HCT116 (cell line): ENCODE results near the gene MBD3L1. TPM values are rescaled to one million over a fixed set of nuclear protein-coding genes. Genes with fewer than 3 reads are reported as not detected.

Source experiments
- ATAC-seq: fragments of 200-7000 bp; cut with Tn5 transposase; 2 replicates; pipeline ENCODE4 v1.9.1; 2020; ENCODE audit warnings: mild to moderate bottlenecking, moderate library complexity
- BruUV-seq: library from RNA; stranded (reverse); fragments of 400-500 nt; replicated peaks from 2 replicates; lab custom pipeline; 2021; lab: Mats Ljungman, UMichigan
- CTCF ChIA-PET: fragments of 300-600 bp; sonication (Branson Sonifier 250); formaldehyde crosslinking; loops from one replicate; lab custom pipeline; 2021; ENCODE audit warnings: antibody characterized with exemption; lab: Charles Lee
- POLR2A ChIA-PET: fragments of 300-600, 350-600 bp; sonication (Branson Sonifier 250); formaldehyde crosslinking; loops from one replicate; lab custom pipeline; 2021; ENCODE audit warnings: antibody characterized with exemption; lab: Charles Lee
- RAD21 ChIA-PET, 2 experiments: fragments of 300-600 bp; sonication (Branson Sonifier 250); formaldehyde crosslinking; loops; one replicate each; lab custom pipeline; 2023; ENCODE audit warnings: low total read pairs in 2 of 2; ENCODE audit not compliant: uncharacterized antibody in 2 of 2, unreplicated experiment in 2 of 2, low non-redundant PET in 1 of 2; lab: Charles Lee
- DNase-seq: peaks from one replicate; pipeline ENCODE4 v3.0.0-alpha.2; 2010; ENCODE audit warnings: low read depth, low spot score
- H2AFZ ChIP-seq: fragments of 200-600 bp; shearing (Covaris generic), sonication (generic); 2 replicates; pipeline ENCODE4 v1.6.1; 2017; ENCODE audit warnings: low read depth, mixed run types, mixed read lengths, antibody characterized with exemption, low read length; ENCODE audit not compliant: poor library complexity, severe bottlenecking
- H3K27ac ChIP-seq: 2 replicates; pipeline ENCODE4 v1.5.1; 2012; ENCODE audit warnings: low read depth, low read length
- H3K27me3 ChIP-seq: fragments of 200-600 bp; sonication (generic); 2 replicates; pipeline ENCODE4 v1.6.1; 2016; ENCODE audit warnings: mixed run types, low read length, mixed read lengths; ENCODE audit not compliant: insufficient read depth
- H3K36me3 ChIP-seq, 2 experiments: fragments of 200-500 bp in 1 of 2; fragments of 200-600 bp in 1 of 2; sonication (Bioruptor generic) in 1 of 2; sonication (generic) in 1 of 2; 2 replicates each; pipeline versions ENCODE4 v1.5.1 to v1.6.1; 2014 to 2016; ENCODE audit warnings: low read length in 2 of 2, inconsistent platforms in 1 of 2, mixed read lengths in 1 of 2, mixed run types in 1 of 2; ENCODE audit not compliant: insufficient read depth in 2 of 2, control insufficient read depth in 1 of 2
- H3K4me1 ChIP-seq, 2 experiments: fragments of 200-600 bp in 1 of 2; sonication (generic) in 1 of 2; 2 replicates each; pipeline versions ENCODE4 v1.5.1 to v1.6.1; 2012 to 2017; ENCODE audit warnings: low read length in 2 of 2, inconsistent platforms in 1 of 2, mild to moderate bottlenecking in 1 of 2, mixed read lengths in 1 of 2, mixed run types in 1 of 2, moderate library complexity in 1 of 2; ENCODE audit not compliant: insufficient read depth in 2 of 2, control insufficient read depth in 1 of 2
- H3K4me2 ChIP-seq: fragments of 200-600 bp; sonication (generic); 2 replicates; pipeline ENCODE4 v1.6.1; 2017; ENCODE audit warnings: mixed run types, low read length, mixed read lengths
- H3K4me3 ChIP-seq, 2 experiments: fragments of 200-600 bp in 1 of 2; sonication (generic) in 1 of 2; replicated peaks in 1 of 2; 2 replicates each; pipeline ENCODE4 v1.5.1; 2011 to 2016; ENCODE audit warnings: low read length in 2 of 2, control low read depth in 1 of 2, low read depth in 1 of 2, mild to moderate bottlenecking in 1 of 2, mixed read lengths in 1 of 2, mixed run types in 1 of 2
- H3K79me2 ChIP-seq: fragments of 200-600 bp; sonication (generic); 2 replicates; pipeline ENCODE4 v1.6.1; 2017; ENCODE audit warnings: mild to moderate bottlenecking, mixed run types, low read length, moderate library complexity, mixed read lengths; ENCODE audit not compliant: insufficient read depth
- H3K9ac ChIP-seq: fragments of 200-600 bp; sonication (generic); 2 replicates; pipeline ENCODE4 v1.6.1; 2016; ENCODE audit warnings: low read length, mixed read lengths
- H3K9me2 ChIP-seq: fragments of 200-600 bp; sonication (generic), shearing (Covaris generic); 2 replicates; pipeline ENCODE4 v1.6.1; 2017; ENCODE audit warnings: mixed run types, mild to moderate bottlenecking, moderate library complexity; ENCODE audit not compliant: insufficient read depth
- H3K9me3 ChIP-seq, 2 experiments: fragments of 200-500 bp in 1 of 2; fragments of 200-600 bp in 1 of 2; sonication (Bioruptor generic) in 1 of 2; sonication (generic) in 1 of 2; 2 replicates each; pipeline ENCODE4 v1.6.1; 2014 to 2017; ENCODE audit warnings: low read length in 2 of 2, mixed read lengths in 2 of 2, inconsistent platforms in 1 of 2, low read depth in 1 of 2, mild to moderate bottlenecking in 1 of 2, mixed run types in 1 of 2, moderate library complexity in 1 of 2; ENCODE audit not compliant: control insufficient read depth in 1 of 2, insufficient read depth in 1 of 2
- H4K20me1 ChIP-seq: fragments of 200-600 bp; sonication (generic), shearing (Covaris generic); 2 replicates; pipeline ENCODE4 v1.6.1; 2017; ENCODE audit warnings: mixed run types, mild to moderate bottlenecking, moderate library complexity; ENCODE audit not compliant: insufficient read depth
- CEBPB ChIP-seq: IDR thresholded peaks from 2 replicates; pipeline ENCODE4 v1.6.1; 2012; ENCODE audit warnings: low read depth
- CTCF ChIP-seq, 3 experiments: fragments of 200-600 bp in 1 of 3; sonication (generic) in 1 of 3; IDR thresholded peaks in 2 of 3; conservative IDR thresholded peaks in 1 of 3; 2 replicates each; pipeline ENCODE4 v1.5.1; 2012 to 2017; ENCODE audit warnings: low read depth in 2 of 3, low read length in 2 of 3, antibody characterized with exemption in 1 of 3, borderline replicate concordance in 1 of 3, control low read depth in 1 of 3, mild to moderate bottlenecking in 1 of 3, mixed read lengths in 1 of 3, mixed run types in 1 of 3, moderate library complexity in 1 of 3; ENCODE audit not compliant: insufficient read depth in 1 of 3
- EZH2phosphoT487 ChIP-seq: fragments of 200-600 bp; IDR thresholded peaks from 2 replicates; pipeline ENCODE4 v1.6.1; 2018; ENCODE audit warnings: antibody characterized with exemption, borderline replicate concordance
- FOSL1 ChIP-seq: IDR thresholded peaks from 2 replicates; pipeline ENCODE4 v1.6.1; 2012; ENCODE audit warnings: low read depth
- MAX ChIP-seq: IDR thresholded peaks from 2 replicates; pipeline ENCODE4 v1.6.1; 2012
- POLR2A ChIP-seq: IDR thresholded peaks from 2 replicates; pipeline ENCODE4 v1.7.0; 2011; ENCODE audit warnings: borderline replicate concordance; ENCODE audit not compliant: insufficient read depth, insufficient read length; ENCODE audit errors: extremely low read depth
- RAD21 ChIP-seq: IDR thresholded peaks from 2 replicates; pipeline ENCODE4 v1.6.1; 2012; ENCODE audit warnings: low read depth, mild to moderate bottlenecking
- REST ChIP-seq: IDR thresholded peaks from 2 replicates; pipeline ENCODE4 v1.6.1; 2012; ENCODE audit warnings: low read depth
- ZBTB33 ChIP-seq: IDR thresholded peaks from 2 replicates; pipeline ENCODE4 v1.6.1; 2011; ENCODE audit warnings: mild to moderate bottlenecking, low read length, moderate library complexity; ENCODE audit not compliant: insufficient replicate concordance; ENCODE audit errors: extremely low read depth
- ZFX ChIP-seq: fragments of 450-650 bp; IDR thresholded peaks from 2 replicates; pipeline ENCODE4 v1.6.1; 2017
- intact Hi-C: fragments of 100-400 bp; cut with micrococcal nuclease; formaldehyde crosslinking; loops from 2 replicates; pipeline ENCODE4 v1.10.0; 2022
- total RNA-seq: library from RNA; stranded (reverse); gene quantifications from one replicate; pipeline ENCODE4 v1.2.1, GENCODE V29; 2021; ENCODE audit not compliant: unreplicated experiment

MBD3L1 gene
- total RNA-seq, 1 experiment from 2014 or later, result not detected

- TF ChIP-seq REST (no peak), RAD21 (no peak), FOSL1 (no peak), MAX (no peak), ZBTB33 (no peak), EZH2phosphoT487 (no peak)
Observed at GRCh38 chr19:8835446-8835845, 3.3 kb downstream of the MBD3L1 start (continued).

- Histone ChIP-seq H3K27ac (no peak overlapping the region), H2AFZ (no peak overlapping the region), H3K9ac (no peak overlapping the region)
- RAD21 ChIA-PET, result no interaction called here
- no peak for TF ChIP-seq CTCF (IDR thresholded peaks at IDR 0.05 in 2 of 3, conservative IDR thresholded peaks at IDR 0.05 in 1 of 3; ENCODE audit: borderline replicate concordance in 1 of 3, insufficient read depth in 1 of 3, low read depth in 2 of 3, low read length in 2 of 3)
- TF ChIP-seq POLR2A, result no peak
- TF ChIP-seq ZFX, result no peak
- TF ChIP-seq CEBPB, result peak; percentile 24; the same call in 1 of the 2 replicates
- TF ChIP-seq, all 23 proteins: peak for 1
- Histone ChIP-seq H3K9me3 (no peaks in the 10 kb centered on the region), H3K27me3 (no peaks in the 10 kb centered on the region), H3K36me3 (no peaks in the 10 kb centered on the region), H3K4me2 (no peak overlapping the region), H3K79me2 (no peaks in the 10 kb centered on the region), H3K9me2 (no peaks in the 10 kb centered on the region), H3K4me1 (peaks cover 5 to 19% of the 10 kb centered on the region in 2 experiments; a peak in 2 of 4 replicates), H4K20me1 (no peaks in the 10 kb centered on the region), H3K4me3 (no peak overlapping the region)
- ATAC-seq (no peak), DNase-seq (no peak)
- intact Hi-C loops, result loop anchor here (10.0 kb wide), 2 partner anchors 149 to 179 kb away; partner anchors contain the start of gene MUC16
- ChIA-PET POLR2A (no interaction called here), CTCF (no interaction called here)
- no TSS peak for BruUV-seq
Observed at GRCh38 chr19:8835877-8836276, 3.7 kb downstream of the MBD3L1 start.
